HepG2 (cell line): ENCODE results near the gene WWTR1.

Experiments
- ARNT2 ChIP-seq: sonication (generic); formaldehyde crosslinking; IDR thresholded peaks from 2 replicates; pipeline ENCODE4 v1.8.0; 2022; ENCODE audit warnings: mild to moderate bottlenecking, low read depth, missing genetic modification reagents, moderate library complexity
- CCAR2 ChIP-seq: fragments of 200-400 bp; formaldehyde crosslinking; optimal IDR thresholded peaks from 2 replicates; pipeline ENCODE3; 2018; ENCODE audit warnings: low read depth, mild to moderate bottlenecking, low read length, moderate library complexity
- FIP1L1 ChIP-seq: fragments of 200-400 bp; formaldehyde crosslinking; IDR thresholded peaks from 2 replicates; pipeline ENCODE4 v1.6.1; 2018; ENCODE audit warnings: low read depth, mild to moderate bottlenecking, low read length, moderate library complexity, borderline replicate concordance; ENCODE audit not compliant: insufficient read depth
- JUND ChIP-seq: sonication (generic); formaldehyde crosslinking; IDR thresholded peaks from 2 replicates; pipeline ENCODE4 v1.8.0; 2022; ENCODE audit warnings: mild to moderate bottlenecking, missing genetic modification reagents
- RFX5 ChIP-seq: IDR thresholded peaks from 2 replicates; pipeline ENCODE4 v1.6.1; 2011; ENCODE audit warnings: low read depth, low read length, improper control_type of control experiment
- SYNCRIP ChIP-seq: fragments of 200-400 bp; formaldehyde crosslinking; IDR thresholded peaks from 2 replicates; pipeline ENCODE4 v1.6.1; 2018; ENCODE audit warnings: mild to moderate bottlenecking, low read depth, low read length; ENCODE audit not compliant: insufficient read depth
- ZNF343 ChIP-seq: sonication (generic); formaldehyde crosslinking; IDR thresholded peaks from 2 replicates; pipeline ENCODE4 v1.4.0; 2020; ENCODE audit warnings: mild to moderate bottlenecking, missing genetic modification reagents
- ZNF460 ChIP-seq: sonication (generic); formaldehyde crosslinking; IDR thresholded peaks from 2 replicates; pipeline ENCODE4 v1.5.1; 2020; ENCODE audit warnings: missing genetic modification reagents, mild to moderate bottlenecking, borderline replicate concordance
- TF ChIP-seq, protein P1 (sequence below): IDR thresholded peaks from 2 replicates; pipeline ENCODE4 v1.6.1; 2016; ENCODE audit warnings: missing compliant biosample characterization, missing genetic modification reagents, borderline replicate concordance

GRCh38 chr3:149545049-149545448 lies 112.8 kb downstream of the WWTR1 start:
- TF ChIP-seq ZNF460 (CRISPR knock-in tag) (no peak), FIP1L1 (no peak), ARNT2 (CRISPR knock-in tag) (no peak), RFX5 (no peak), CCAR2 (no peak), JUND (no peak), ZNF343 (no peak), SYNCRIP (no peak)
- TF ChIP-seq, protein P1, sequence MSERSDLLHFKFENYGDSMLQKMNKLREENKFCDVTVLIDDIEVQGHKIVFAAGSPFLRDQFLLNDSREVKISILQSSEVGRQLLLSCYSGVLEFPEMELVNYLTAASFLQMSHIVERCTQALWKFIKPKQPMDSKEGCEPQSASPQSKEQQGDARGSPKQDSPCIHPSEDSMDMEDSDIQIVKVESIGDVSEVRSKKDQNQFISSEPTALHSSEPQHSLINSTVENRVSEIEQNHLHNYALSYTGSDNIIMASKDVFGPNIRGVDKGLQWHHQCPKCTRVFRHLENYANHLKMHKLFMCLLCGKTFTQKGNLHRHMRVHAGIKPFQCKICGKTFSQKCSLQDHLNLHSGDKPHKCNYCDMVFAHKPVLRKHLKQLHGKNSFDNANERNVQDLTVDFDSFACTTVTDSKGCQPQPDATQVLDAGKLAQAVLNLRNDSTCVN = no peak
